Spleen (tissue), 7 donors: ENCODE results near the gene RAPSN.

ENCODE experiments used
- POLR2A ChIP-seq, 3 donors: fragments of 450-650 bp; IDR thresholded peaks; one replicate each; pipeline ENCODE4 v1.5.1; 2017; ENCODE audit warnings: antibody characterized with exemption in 3 of 3, mild to moderate bottlenecking in 1 of 3
- POLR2AphosphoS5 ChIP-seq, 3 donors: sonication (generic); formaldehyde crosslinking; IDR thresholded peaks; one replicate each; pipeline ENCODE4 v1.5.1; 2017; ENCODE audit warnings: antibody characterized with exemption in 3 of 3
- TF ChIP-seq, protein P1 (sequence below), 11 experiments: fragments of 200-600 bp in 7 of 11; fragments of 450-650 bp in 4 of 11; sonication (generic) in 4 of 11; IDR thresholded peaks in 8 of 11; conservative IDR thresholded peaks in 3 of 11; 1 replicate in 7 of 11; 2 replicates in 4 of 11; pipeline versions ENCODE4 v1.4.0 to v1.8.0; 2016 to 2021; ENCODE audit warnings: antibody characterized with exemption in 11 of 11, inconsistent platforms in 4 of 11, mild to moderate bottlenecking in 1 of 11
- donor health status: DM: no; HTN: no; CAD: no; lungs with moderate emphysema.
- donor health status: DM: no; HTN: no; CAD: no.
- donor health status: DM: no; HTN: no; CAD: no.

DNA sequence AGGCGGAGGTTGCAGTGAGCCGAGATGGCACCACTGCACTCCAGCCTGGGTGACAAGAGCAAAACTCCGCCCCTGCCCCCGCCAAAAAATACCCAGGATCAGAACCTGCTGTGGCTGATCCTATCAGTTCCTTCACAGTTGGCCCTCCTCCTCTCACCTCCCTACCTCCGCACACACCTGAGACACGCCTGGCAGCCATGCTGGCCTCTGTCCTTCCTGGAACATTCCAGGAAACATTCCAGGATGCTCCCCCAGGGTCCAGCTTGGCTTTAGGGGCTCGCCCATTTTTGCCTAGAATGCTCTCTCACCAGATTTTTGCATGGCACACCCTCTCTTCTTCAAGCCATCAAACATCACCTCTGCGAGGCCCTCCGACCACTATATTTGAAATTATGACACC, 2.1 kb downstream of the RAPSN start:
- TF ChIP-seq, protein P1, sequence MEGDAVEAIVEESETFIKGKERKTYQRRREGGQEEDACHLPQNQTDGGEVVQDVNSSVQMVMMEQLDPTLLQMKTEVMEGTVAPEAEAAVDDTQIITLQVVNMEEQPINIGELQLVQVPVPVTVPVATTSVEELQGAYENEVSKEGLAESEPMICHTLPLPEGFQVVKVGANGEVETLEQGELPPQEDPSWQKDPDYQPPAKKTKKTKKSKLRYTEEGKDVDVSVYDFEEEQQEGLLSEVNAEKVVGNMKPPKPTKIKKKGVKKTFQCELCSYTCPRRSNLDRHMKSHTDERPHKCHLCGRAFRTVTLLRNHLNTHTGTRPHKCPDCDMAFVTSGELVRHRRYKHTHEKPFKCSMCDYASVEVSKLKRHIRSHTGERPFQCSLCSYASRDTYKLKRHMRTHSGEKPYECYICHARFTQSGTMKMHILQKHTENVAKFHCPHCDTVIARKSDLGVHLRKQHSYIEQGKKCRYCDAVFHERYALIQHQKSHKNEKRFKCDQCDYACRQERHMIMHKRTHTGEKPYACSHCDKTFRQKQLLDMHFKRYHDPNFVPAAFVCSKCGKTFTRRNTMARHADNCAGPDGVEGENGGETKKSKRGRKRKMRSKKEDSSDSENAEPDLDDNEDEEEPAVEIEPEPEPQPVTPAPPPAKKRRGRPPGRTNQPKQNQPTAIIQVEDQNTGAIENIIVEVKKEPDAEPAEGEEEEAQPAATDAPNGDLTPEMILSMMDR (IDR thresholded peaks at IDR 0.05 in 8 of 11, conservative IDR thresholded peaks at IDR 0.05 in 3 of 11): no peak
- no peak for TF ChIP-seq POLR2AphosphoS5 (IDR thresholded peaks at IDR 0.05)
- TF ChIP-seq POLR2A (IDR thresholded peaks at IDR 0.05): no peak
